ENCODE data around the gene PAN2. TPM values are rescaled to one million over a fixed set of nuclear protein-coding genes. Genes with fewer than 3 reads are reported as not detected.

The PAN2 gene
- total and polyA plus RNA-seq, 2 donors (not counting 3 experiments of a cell fraction or from before 2014, with no cell fraction given) = 21.5 to 21.9 TPM

DNA sequence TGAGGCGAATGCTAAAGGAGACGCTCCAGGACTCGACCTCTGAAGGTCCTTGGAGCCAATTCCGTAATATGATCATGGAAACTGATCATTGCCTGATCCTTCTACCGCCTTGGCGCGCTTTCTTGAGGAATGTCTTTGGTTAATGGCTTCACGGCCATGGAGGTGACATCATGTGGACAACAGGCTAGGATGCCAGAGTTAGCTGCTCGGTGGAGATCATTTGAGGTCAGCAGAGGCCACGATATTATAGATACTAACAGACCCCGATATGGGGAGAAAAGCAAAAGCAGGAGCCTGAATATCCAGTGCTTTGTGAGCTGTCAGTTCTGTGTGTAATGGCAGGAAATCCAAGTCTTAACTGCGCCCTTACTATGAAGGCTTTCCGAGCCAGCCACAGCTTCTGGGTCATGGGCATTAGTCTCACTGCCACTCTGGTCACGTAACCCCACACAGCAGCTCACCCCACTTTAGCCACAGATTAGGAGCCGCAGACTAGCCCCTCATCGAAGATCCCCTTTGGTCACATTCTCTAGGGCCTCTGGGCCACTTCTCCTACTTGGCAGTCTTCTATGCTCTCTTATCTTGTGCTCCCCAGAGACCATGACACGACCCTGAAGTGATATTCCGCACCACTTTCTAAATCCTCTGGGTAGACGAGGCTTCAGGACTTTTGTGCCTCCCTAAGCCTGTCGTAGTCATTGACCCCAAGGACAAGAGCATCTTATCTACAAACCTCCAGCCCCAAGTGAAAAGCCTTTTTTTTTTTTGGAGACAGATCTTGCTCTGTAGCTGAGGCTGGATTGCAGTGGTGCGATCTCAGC, 32.9 kb downstream of the PAN2 start:
- POLR2A ChIA-PET = interaction anchor here (1.1 kb wide), 1 partner anchor 103 kb away, joined by 3 read pairs; no protein-coding TSS in a partner anchor
- intact Hi-C loops (cut with micrococcal nuclease) (loop anchor here (1.0 kb wide), 7 partner anchors 15 to 183 kb away; partner anchors contain the start of genes PAN2 and ZC3H10), dilution Hi-C loops (cut with MboI; ENCODE audit: extremely low pct_ligation_motif_present, low sequenced_read_pairs) (no loop called here)
- no peak for FAIRE-seq
- H3K9me3 ChIP-seq (replicated peaks; ENCODE audit: control insufficient read depth, insufficient read depth, low read length) = no peaks in the 10 kb centered on the region
- TF ChIP-seq EZH2 (IDR thresholded peaks at IDR 0.05; ENCODE audit: borderline replicate concordance, low read depth, low read length, severe bottlenecking) = no peak
- H3K27ac ChIP-seq (ENCODE audit: insufficient read depth, low read depth, low read length) = peak overlapping the region; percentile 77
- H3K4me2 ChIP-seq (ENCODE audit: insufficient read depth, low read length) = peak overlapping the region; percentile 73
- H3K4me1 ChIP-seq (ENCODE audit: control insufficient read depth, extremely low read depth, insufficient read depth, low read length) = peaks cover 26% of the 10 kb centered on the region
- H3K36me3 ChIP-seq (ENCODE audit: control insufficient read depth in 2 of 2, extremely low read depth in 1 of 2, insufficient read depth in 2 of 2, low read length in 2 of 2) = no peaks in the 10 kb centered on the region
- TSS peak; percentile 80 for BruUV-seq (replicated peaks)
- CTCF ChIA-PET = interaction anchor here (0.8 kb wide), 1 partner anchor 14 kb away, joined by 3 read pairs; no protein-coding TSS in a partner anchor
- H3K9me1 ChIP-seq (replicated peaks; ENCODE audit: control insufficient read depth, extremely low read depth, insufficient read depth, low read length) = no peaks in the 10 kb centered on the region
- peak overlapping the region in 2 of 3 experiments; percentile 67 to 88 for H3K4me3 ChIP-seq (replicated peaks in 1 of 3; ENCODE audit: insufficient read depth in 1 of 3, low read depth in 1 of 3, low read length in 3 of 3)
- H4K20me1 ChIP-seq (replicated peaks; ENCODE audit: control insufficient read depth, extremely low read depth, insufficient read depth, low read length) = peaks cover 2% of the 10 kb centered on the region
- peaks cover 41% of the 10 kb centered on the region for H3K79me2 ChIP-seq (ENCODE audit: control insufficient read depth, insufficient read depth, low read length)
- peak overlapping the region; percentile 70 for H3K9ac ChIP-seq (replicated peaks; ENCODE audit: extremely low read depth, insufficient read depth, low read length)
- H2AFZ ChIP-seq (ENCODE audit: low read depth, low read length) = peak overlapping the region; percentile 27
- DNase-seq (ENCODE audit: low read depth, low spot score) = no peak
- no peaks in the 10 kb centered on the region for H3K27me3 ChIP-seq (ENCODE audit: control insufficient read depth in 2 of 2, insufficient read depth in 2 of 2, low read length in 2 of 2)

DNA sequence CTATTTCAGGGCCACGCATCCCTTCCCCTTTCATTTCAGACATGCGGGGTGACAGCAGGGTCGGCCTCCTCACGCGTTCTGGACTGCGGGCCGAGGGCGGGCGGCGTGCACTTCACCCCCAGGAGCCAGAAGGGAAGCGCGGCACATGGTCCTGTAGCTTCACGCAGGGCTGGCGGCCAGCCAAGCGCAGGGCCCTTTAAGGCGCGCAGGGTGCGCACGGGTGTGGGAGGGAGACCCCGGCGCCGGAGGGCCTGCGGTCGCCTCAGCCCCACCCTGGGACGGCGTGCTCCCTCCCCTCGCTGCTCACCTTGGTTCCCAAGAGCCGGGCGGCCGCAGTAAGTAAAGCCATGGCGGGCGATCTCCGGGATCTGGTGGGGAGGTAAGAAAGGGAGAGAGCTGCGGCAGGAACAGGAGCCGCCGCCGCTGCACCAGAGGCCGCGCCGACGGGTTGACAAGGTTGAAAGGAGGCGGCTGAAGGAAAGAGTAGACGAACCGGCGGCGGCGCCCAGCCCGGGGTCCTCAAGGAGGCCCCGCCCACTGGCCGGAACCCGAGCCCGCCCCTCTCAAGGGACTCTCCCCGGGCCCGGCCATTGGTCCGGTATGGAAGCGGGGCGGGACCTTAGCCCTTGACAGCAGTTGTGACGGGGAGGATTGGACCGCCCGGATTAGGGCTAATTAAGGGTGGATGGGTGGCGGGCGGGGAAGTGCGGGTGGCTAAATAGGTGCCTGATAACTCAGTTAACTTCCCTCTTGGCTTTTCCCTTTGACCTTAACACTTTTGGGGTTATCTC, 33.8 kb downstream of the PAN2 start, which contains the start of gene CS:
Gene CS (minus strand): TSS at position 478 of the 791 bp plus-strand sequence. CDS start 129 bp downstream, at position 349.
- Histone ChIP-seq H3K79me2 (ENCODE audit: control insufficient read depth, insufficient read depth, low read length) (peaks cover 46% of the 10 kb centered on the region), H3K9me3 (replicated peaks; ENCODE audit: control insufficient read depth, insufficient read depth, low read length) (no peaks in the 10 kb centered on the region), H3K27me3 (ENCODE audit: control insufficient read depth in 2 of 2, insufficient read depth in 2 of 2, low read length in 2 of 2) (no peaks in the 10 kb centered on the region), H3K36me3 (ENCODE audit: control insufficient read depth in 2 of 2, extremely low read depth in 1 of 2, insufficient read depth in 2 of 2, low read length in 2 of 2) (no peaks in the 10 kb centered on the region), H3K27ac (ENCODE audit: insufficient read depth, low read depth, low read length) (peak within 1 kb of the TSS; percentile 77), H3K9me1 (replicated peaks; ENCODE audit: control insufficient read depth, extremely low read depth, insufficient read depth, low read length) (no peaks in the 10 kb centered on the region), H2AFZ (ENCODE audit: low read depth, low read length) (peak within 1 kb of the TSS; percentile 27), H4K20me1 (replicated peaks; ENCODE audit: control insufficient read depth, extremely low read depth, insufficient read depth, low read length) (peaks cover 2% of the 10 kb centered on the region), H3K4me2 (ENCODE audit: insufficient read depth, low read length) (peak within 1 kb of the TSS; percentile 91), H3K4me3 (replicated peaks in 1 of 3; ENCODE audit: insufficient read depth in 1 of 3, low read depth in 1 of 3, low read length in 3 of 3) (peak within 1 kb of the TSS; percentile 2 to 91 (median 88)), H3K4me1 (ENCODE audit: control insufficient read depth, extremely low read depth, insufficient read depth, low read length) (peaks cover 26% of the 10 kb centered on the region), H3K9ac (replicated peaks; ENCODE audit: extremely low read depth, insufficient read depth, low read length) (peak within 1 kb of the TSS; percentile 70)
- intact Hi-C loops (cut with micrococcal nuclease) = loop anchor here (1.0 kb wide), 7 partner anchors 16 to 182 kb away; partner anchors contain the start of genes PAN2 and ZC3H10
- peak; percentile 97 for FAIRE-seq
- dilution Hi-C loops (cut with MboI; ENCODE audit: extremely low pct_ligation_motif_present, low sequenced_read_pairs) = no loop called here
- TF ChIP-seq JUN (IDR thresholded peaks at IDR 0.05; ENCODE audit: borderline replicate concordance, insufficient read depth, insufficient read length, low read depth) (no peak), MAX (IDR thresholded peaks at IDR 0.05; ENCODE audit: insufficient read depth, insufficient read length) (peak; percentile 40), CTCF (IDR thresholded peaks at IDR 0.05; ENCODE audit: extremely low read depth in 1 of 2, insufficient read depth in 1 of 2, low read depth in 1 of 2, low read length in 2 of 2) (no peak), POLR2A (IDR thresholded peaks at IDR 0.05; ENCODE audit: low read depth, low read length) (peak; percentile 1), FOS (IDR thresholded peaks at IDR 0.05; ENCODE audit: borderline replicate concordance, insufficient read depth, low read length) (no peak), POLR2AphosphoS5 (IDR thresholded peaks at IDR 0.05; ENCODE audit: insufficient read depth, low read depth, low read length) (peak; percentile 75)
- BruUV-seq (replicated peaks) = no TSS peak
- POLR2A ChIA-PET = interaction anchor here (1.1 kb wide), 1 partner anchor 103 kb away, joined by 3 read pairs; no protein-coding TSS in a partner anchor
- CTCF ChIA-PET = interaction anchor here (0.8 to 2.2 kb wide), 2 partner anchors 13 to 17 kb away, joined by 3 to 6 read pairs; no protein-coding TSS in a partner anchor
- peak; percentile 96 for DNase-seq (ENCODE audit: low read depth, low spot score)
